NCI-H187 (cell line): Measurements from ENCODE around the gene ZSWIM5.

Experiments
- DNase-seq, 2 experiments: peaks; one replicate each; lab custom pipeline; 2025; lab: John Stamatoyannopoulos, UW

ZSWIM5 gene

GRCh38 chr1:45018599-45019230, 187.7 kb downstream of the ZSWIM5 start:
- DNase-seq = peak; percentile 14 to 18

GRCh38 chr1:45016767-45017166, 189.6 kb downstream of the ZSWIM5 start:
- no peak for DNase-seq

GRCh38 chr1:45016090-45016697, 190.2 kb downstream of the ZSWIM5 start:
- DNase-seq = no peak

DNA sequence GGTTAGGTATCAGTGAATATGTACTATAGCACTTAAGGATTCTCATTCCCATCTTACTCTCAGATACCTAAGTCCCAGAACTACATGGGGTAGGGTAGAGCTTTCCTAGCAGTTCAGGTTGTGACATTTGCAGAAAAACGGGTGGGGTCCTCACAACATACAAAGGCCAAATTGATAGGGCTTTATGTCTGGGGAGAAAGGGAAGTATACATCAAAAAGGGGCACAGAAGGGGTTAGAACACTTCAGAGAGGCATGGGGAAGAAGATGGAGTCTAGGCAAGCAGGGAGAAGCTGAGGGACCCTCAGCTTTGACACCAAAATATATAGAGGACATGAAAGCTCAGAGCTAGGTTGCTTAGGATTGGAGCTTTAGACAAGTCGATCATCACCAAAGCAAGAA, 190.7 kb downstream of the ZSWIM5 start:
- no peak for DNase-seq

DNA sequence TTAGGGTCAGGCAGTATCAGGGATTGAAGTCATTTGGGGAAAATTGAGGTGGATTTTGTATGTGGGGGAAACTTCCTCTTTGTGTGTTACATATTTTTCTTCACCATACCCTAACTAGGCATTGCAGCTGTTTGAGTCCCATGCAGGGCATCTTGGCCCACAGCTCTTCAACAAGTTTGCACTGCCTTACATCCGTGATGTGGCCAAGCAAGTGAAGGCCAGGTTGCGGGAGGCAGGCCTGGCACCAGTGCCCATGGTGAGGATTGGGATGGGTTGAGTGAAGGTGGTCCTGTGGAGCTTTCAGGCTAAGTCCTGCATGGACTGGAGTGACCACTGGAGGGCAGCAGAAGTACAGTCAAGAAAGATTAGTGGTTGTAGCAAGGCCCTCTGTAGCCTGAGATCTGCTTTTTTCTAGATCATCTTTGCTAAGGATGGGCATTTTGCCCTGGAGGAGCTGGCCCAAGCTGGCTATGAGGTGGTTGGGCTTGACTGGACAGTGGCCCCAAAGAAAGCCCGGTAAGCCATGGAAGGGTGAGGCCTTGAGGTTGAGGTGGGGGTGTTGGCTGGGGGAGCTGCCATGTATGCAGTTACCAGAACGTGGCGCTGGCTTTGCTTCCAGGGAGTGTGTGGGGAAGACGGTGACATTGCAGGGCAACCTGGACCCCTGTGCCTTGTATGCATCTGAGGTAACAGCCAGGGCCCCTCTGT, 191.9 kb downstream of the ZSWIM5 start:
- DNase-seq = peak; percentile 25 to 57

GRCh38 chr1:45013551-45014209, 192.7 kb downstream of the ZSWIM5 start:
- DNase-seq = no peak

DNA sequence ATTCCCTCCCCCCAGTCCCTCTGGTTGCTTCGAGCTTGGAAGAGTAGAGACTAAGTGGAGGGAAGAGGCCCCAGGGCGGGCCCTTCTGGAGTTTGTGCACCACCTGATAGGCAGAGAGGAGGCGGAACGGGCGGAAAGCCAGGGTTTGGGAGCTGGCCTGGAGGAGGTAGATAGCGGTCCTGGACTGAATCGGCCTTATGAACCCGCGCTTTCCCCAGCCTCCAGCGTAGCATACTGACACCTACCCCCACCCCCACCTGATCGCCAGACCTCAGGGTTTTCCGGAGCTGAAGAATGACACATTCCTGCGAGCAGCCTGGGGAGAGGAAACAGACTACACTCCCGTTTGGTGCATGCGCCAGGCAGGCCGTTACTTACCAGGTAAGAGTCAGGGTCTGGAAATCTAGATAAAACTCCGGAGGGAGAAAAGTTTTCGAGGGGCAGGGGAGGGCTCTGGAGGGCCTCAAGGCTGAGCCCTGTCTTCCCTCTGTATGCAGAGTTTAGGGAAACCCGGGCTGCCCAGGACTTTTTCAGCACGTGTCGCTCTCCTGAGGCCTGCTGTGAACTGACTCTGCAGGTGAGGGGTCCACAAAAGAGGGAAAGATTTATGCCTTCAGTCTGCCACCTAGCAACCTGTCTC, 193.6 kb downstream of the ZSWIM5 start:
- DNase-seq = no peak

- peak; percentile 78 to 90 for DNase-seq
These were observed 194.4 kb downstream of the ZSWIM5 start, which contains the start of gene UROD for GRCh38 chr1:45011837-45012638. Gene UROD (plus strand): TSS chr1:45012254. CDS start chr1:45012266, 12 bp downstream.

- DNase-seq = peak; percentile 46 to 69
These were observed 195.3 kb downstream of the ZSWIM5 start, which contains the start of gene HECTD3 for GRCh38 chr1:45010855-45011811. Gene HECTD3 (minus strand): TSS chr1:45011324. CDS start chr1:45011257, 67 bp downstream.

GRCh38 chr1:45009956-45010854, 196.2 kb downstream of the ZSWIM5 start:
- DNase-seq = no peak

DNA sequence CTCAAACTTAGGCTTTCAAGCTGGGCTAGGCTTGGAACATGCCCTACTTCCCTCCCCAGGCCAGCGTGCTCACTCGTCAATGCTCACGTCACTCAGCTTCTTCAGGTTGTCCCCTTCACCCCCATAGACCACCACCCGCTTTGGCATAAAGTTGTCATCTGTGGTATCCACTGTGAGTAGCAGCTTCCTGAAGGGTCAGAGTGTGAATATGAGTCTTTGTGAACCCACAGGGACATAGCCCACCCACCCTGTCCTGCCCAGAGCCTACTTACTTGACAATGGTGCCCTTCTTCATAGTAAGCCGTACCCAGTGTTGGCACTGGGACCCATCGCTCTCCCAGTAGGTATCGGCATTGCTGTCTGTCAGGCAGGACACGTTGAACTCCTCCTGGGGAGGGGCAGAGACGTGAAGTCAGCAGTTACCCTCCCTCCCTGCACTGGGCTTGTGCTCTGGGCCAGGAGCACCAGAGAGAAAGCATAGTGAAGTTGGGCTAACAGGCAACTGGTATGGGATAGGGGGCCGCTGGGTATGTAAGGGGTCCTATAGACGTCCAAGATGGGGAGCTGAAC, 197.0 kb downstream of the ZSWIM5 start:
- no peak for DNase-seq

DNA sequence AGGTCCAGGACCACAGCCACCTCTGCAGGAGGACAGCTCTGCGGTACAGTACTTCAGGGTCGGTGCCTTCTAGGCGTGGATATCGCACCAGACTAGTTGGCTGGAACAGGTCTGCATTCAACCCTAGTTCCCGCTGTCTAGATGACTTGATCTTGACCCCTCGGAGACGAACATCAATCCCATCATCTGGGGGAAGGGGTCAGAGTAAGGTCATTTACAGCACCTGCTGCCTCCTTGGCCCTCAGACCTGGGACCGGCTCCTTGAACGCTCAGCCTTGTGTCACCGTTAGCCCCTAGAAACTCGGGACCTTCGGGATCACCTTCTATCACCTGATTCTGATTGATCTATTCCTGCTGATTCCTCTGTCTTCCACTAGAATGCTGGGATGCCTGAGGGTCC, 197.9 kb downstream of the ZSWIM5 start:
- DNase-seq = no peak

- DNase-seq = no peak
These were observed 198.3 kb downstream of the ZSWIM5 start for GRCh38 chr1:45008076-45008475.

DNA sequence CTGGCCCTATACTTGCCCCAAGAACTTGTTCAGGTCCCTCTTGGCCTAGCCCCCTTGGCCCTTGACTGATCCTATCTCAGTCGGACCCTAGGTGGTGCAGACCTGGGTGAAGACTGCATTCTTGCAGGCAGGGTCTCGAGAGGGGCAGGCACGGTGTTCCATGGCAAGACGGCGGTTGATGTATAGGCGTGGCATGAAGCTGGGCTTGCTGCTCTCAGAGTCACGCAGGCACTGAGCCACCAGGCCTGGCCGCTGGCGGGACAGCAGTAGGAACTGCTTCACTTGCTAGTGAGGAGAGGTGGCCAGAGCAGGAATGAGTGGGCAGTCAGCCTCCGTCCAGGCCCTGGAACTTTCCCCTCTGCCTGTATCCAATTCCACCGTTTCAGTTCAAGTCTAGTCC, 199.1 kb downstream of the ZSWIM5 start:
- DNase-seq = no peak

GRCh38 chr1:45005761-45006160, 200.6 kb downstream of the ZSWIM5 start:
- no peak for DNase-seq

DNA sequence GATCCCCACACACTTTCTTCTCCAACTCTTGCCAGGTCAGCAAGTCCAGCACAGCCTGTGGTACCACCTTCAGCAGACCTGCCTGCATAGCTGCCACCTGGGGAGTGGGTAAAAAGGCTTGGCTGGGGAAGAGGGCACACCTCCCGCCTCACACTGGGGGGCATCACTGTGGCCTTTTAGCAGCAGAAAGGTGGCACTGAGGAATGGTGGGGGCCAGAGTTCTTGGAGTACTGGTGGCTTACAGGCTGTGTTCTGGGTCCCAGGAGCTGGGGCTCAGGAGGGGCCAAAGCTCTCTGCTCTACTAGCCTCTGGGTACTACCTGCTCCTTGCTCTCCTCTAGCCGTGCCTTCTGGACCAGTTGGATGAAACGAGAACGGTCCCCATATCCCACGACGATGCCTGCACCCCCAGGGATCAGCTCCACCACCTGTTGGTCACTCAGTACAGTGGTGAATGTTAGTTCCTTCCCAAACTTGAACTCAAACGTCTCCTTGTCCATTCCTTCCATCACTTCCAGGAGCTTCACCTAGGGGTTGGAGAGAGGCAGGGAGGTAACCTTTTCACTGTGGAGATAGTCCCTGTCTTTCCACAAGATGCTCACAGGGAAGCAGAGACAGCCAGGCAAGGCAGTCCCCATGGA, 202.0 kb downstream of the ZSWIM5 start:
- DNase-seq = no peak

DNA sequence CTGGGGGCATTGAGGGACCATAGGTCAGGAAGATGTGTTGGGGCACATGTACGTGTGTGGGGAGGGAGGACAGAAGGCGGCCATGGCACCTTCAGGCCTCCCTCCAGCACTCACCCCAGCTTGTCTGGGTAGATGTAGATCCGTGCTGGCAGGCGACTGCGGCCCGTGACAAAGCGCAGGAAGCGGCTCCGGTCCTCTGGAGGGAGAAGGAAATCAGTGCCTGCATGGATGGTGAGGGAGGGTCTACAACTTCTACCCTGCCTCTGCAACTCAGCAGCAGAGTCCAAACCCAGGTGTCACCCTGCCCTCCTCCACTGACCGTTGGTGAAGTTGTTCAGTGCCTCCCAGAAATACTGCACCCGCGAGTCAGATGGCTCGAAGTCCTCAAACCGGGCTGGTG, 202.7 kb downstream of the ZSWIM5 start:
- no peak for DNase-seq
